Measurements from ENCODE around the gene MBOAT2. TPM values are rescaled to one million over a fixed set of nuclear protein-coding genes. Genes with fewer than 3 reads are reported as not detected.

MBOAT2 gene
- total and polyA plus RNA-seq, 2 experiments from 2014 or later: 15.9 to 22.7 TPM

DNA sequence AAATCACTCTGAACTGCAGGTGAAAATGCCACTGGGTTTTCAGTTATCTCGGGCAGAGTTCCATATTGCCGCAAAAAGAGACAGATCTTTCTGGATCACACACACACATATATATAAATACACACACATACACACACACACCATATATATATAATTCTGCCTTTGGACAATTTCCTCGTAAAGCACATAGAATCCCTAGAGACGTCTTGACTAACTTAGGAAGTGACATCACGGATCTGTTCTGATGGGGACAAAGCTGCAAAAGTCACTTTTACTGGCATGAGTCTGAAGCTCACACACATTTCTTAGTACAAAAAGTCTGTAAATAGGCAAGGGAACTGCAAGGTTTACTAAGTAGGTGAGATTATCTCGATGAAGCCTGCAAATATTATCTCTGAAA lies 28.6 kb upstream of the MBOAT2 start:
- TF ChIP-seq, protein P1, sequence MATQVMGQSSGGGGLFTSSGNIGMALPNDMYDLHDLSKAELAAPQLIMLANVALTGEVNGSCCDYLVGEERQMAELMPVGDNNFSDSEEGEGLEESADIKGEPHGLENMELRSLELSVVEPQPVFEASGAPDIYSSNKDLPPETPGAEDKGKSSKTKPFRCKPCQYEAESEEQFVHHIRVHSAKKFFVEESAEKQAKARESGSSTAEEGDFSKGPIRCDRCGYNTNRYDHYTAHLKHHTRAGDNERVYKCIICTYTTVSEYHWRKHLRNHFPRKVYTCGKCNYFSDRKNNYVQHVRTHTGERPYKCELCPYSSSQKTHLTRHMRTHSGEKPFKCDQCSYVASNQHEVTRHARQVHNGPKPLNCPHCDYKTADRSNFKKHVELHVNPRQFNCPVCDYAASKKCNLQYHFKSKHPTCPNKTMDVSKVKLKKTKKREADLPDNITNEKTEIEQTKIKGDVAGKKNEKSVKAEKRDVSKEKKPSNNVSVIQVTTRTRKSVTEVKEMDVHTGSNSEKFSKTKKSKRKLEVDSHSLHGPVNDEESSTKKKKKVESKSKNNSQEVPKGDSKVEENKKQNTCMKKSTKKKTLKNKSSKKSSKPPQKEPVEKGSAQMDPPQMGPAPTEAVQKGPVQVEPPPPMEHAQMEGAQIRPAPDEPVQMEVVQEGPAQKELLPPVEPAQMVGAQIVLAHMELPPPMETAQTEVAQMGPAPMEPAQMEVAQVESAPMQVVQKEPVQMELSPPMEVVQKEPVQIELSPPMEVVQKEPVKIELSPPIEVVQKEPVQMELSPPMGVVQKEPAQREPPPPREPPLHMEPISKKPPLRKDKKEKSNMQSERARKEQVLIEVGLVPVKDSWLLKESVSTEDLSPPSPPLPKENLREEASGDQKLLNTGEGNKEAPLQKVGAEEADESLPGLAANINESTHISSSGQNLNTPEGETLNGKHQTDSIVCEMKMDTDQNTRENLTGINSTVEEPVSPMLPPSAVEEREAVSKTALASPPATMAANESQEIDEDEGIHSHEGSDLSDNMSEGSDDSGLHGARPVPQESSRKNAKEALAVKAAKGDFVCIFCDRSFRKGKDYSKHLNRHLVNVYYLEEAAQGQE (IDR thresholded peaks at IDR 0.05; ENCODE audit: unreplicated experiment): no peak
- TF ChIP-seq EZH2phosphoT487 (IDR thresholded peaks at IDR 0.05; ENCODE audit: unreplicated experiment): no peak
- no peak for TF ChIP-seq CTCF (conservative IDR thresholded peaks at IDR 0.05; ENCODE audit: low read depth in 2 of 2)
- TF ChIP-seq NANOG (IDR thresholded peaks at IDR 0.05; ENCODE audit: borderline replicate concordance): no peak
- ATAC-seq (no peak), DNase-seq (ENCODE audit: low spot score) (no peak)
- Mint-ChIP-seq H3K27me3 (ENCODE audit: insufficient read depth, low read depth, poor library complexity) (peaks cover 3% of the 10 kb centered on the region), H3K36me3 (ENCODE audit: low read depth) (peaks cover 3% of the 10 kb centered on the region; the same call in 2 of the 3 replicates), H3K4me1 (peaks cover 17% of the 10 kb centered on the region), H3K27ac (no peak overlapping the region), H3K4me3 (no peak overlapping the region), H3K9me3 (peaks cover 6% of the 10 kb centered on the region)
- Histone ChIP-seq H4K20me1 (replicated peaks; ENCODE audit: insufficient read depth) (no peaks in the 10 kb centered on the region), H3F3A (replicated peaks; ENCODE audit: low read depth) (no peaks in the 10 kb centered on the region), H3K4me2 (no peak overlapping the region), H2AFZ (no peak overlapping the region), H3K79me2 (replicated peaks; ENCODE audit: insufficient read depth) (no peaks in the 10 kb centered on the region), H3K4me3 (no peak overlapping the region), H3K27me3 (ENCODE audit: insufficient read depth) (no peaks in the 10 kb centered on the region), H3K9me2 (ENCODE audit: insufficient read depth) (no peaks in the 10 kb centered on the region), H3K27ac (ENCODE audit: low read depth) (no peak overlapping the region), H3K36me3 (ENCODE audit: insufficient read depth) (no peaks in the 10 kb centered on the region), H3K4me1 (ENCODE audit: insufficient read depth) (no peaks in the 10 kb centered on the region; the same call in 1 of the 2 replicates)

DNA sequence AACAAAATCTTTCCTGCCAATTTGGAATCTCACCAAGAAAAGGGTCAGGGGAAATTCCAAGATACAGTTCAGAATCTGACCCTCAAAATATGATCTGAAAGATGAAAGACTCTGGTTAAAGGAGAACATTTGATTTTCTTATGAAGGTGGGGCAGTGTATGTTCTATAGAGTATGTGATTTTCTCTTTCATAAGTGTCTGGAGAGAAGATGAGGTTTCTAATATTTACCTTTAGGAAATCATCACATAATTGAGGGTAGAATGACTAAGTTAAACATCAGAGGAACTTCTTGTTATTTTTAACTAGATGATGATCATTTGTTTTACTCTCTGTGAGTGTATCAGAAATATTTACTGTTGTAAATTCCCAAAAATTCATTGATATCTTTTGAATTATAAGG lies 27.8 kb upstream of the MBOAT2 start:
- H3K9me2 ChIP-seq (ENCODE audit: insufficient read depth): no peaks in the 10 kb centered on the region
- H3F3A ChIP-seq (replicated peaks; ENCODE audit: low read depth): no peaks in the 10 kb centered on the region
- H3K4me1 ChIP-seq (ENCODE audit: insufficient read depth): no peaks in the 10 kb centered on the region; the same call in 1 of the 2 replicates
- peaks cover 2% of the 10 kb centered on the region; the same call in 2 of the 3 replicates for H3K9me3 Mint-ChIP-seq
- TF ChIP-seq ZNF331 (CRISPR knock-in tag; IDR thresholded peaks at IDR 0.05; ENCODE audit: low read depth): no peak
- no peak for TF ChIP-seq EZH2phosphoT487 (IDR thresholded peaks at IDR 0.05; ENCODE audit: unreplicated experiment)
- TF ChIP-seq ZNF114 (CRISPR knock-in tag; IDR thresholded peaks at IDR 0.05): no peak
- no peak for TF ChIP-seq CREB1 (CRISPR knock-in tag; IDR thresholded peaks at IDR 0.05; ENCODE audit: low read depth)
- TF ChIP-seq CTCF (conservative IDR thresholded peaks at IDR 0.05; ENCODE audit: low read depth in 2 of 2): no peak
- TF ChIP-seq EZH2 (IDR thresholded peaks at IDR 0.05; ENCODE audit: low read depth, unreplicated experiment): no peak
- no peak for TF ChIP-seq STAT1 (IDR thresholded peaks at IDR 0.05; ENCODE audit: unreplicated experiment)
- TF ChIP-seq, protein P1 (IDR thresholded peaks at IDR 0.05; ENCODE audit: unreplicated experiment): no peak
- TF ChIP-seq NANOG (IDR thresholded peaks at IDR 0.05; ENCODE audit: borderline replicate concordance): no peak
- no peak for TF ChIP-seq JUNB (IDR thresholded peaks at IDR 0.05; ENCODE audit: unreplicated experiment)
- no peak overlapping the region for H3K27ac Mint-ChIP-seq
- H3K36me3 Mint-ChIP-seq (ENCODE audit: low read depth): no peaks in the 10 kb centered on the region
- no peak overlapping the region for H3K4me2 ChIP-seq
- H3K27ac ChIP-seq (ENCODE audit: low read depth): no peak overlapping the region
- H3K4me3 ChIP-seq: no peak overlapping the region
- no peak overlapping the region for H2AFZ ChIP-seq
- H3K79me2 ChIP-seq (replicated peaks; ENCODE audit: insufficient read depth): no peaks in the 10 kb centered on the region
- ATAC-seq (no peak), DNase-seq (ENCODE audit: low spot score) (no peak)
- H3K27me3 Mint-ChIP-seq (ENCODE audit: insufficient read depth, low read depth, poor library complexity): peaks cover 3% of the 10 kb centered on the region
- H4K20me1 ChIP-seq (replicated peaks; ENCODE audit: insufficient read depth): no peaks in the 10 kb centered on the region
- H3K36me3 ChIP-seq (ENCODE audit: insufficient read depth): no peaks in the 10 kb centered on the region
- no peaks in the 10 kb centered on the region for H3K27me3 ChIP-seq (ENCODE audit: insufficient read depth)
- no peak overlapping the region for H3K4me3 Mint-ChIP-seq
- peaks cover 17% of the 10 kb centered on the region for H3K4me1 Mint-ChIP-seq

Measured in GM23338 (cell line).